Neuronal stem cell (in vitro differentiated cells): Measurements from ENCODE around the gene GLT1D1.

Source experiments
- DNase-seq: peaks from one replicate; pipeline ENCODE4 v3.0.0-alpha.2; 2013; ENCODE audit warnings: low spot score
- H2AFZ ChIP-seq: one replicate; pipeline ENCODE4 v1.6.1; 2013; ENCODE audit warnings: mild to moderate bottlenecking, low read length, inconsistent platforms
- H2AK5ac ChIP-seq: 2 replicates; pipeline ENCODE4 v1.6.1; 2013; ENCODE audit warnings: low read depth, mild to moderate bottlenecking, inconsistent platforms, low read length, moderate library complexity, mixed read lengths
- H2BK120ac ChIP-seq: 2 replicates; pipeline ENCODE4 v1.6.1; 2013; ENCODE audit warnings: low read depth, mild to moderate bottlenecking, inconsistent platforms, low read length, moderate library complexity, mixed read lengths
- H2BK12ac ChIP-seq: one replicate; pipeline ENCODE4 v1.6.1; 2013; ENCODE audit warnings: low read length, inconsistent platforms
- H2BK15ac ChIP-seq: 2 replicates; pipeline ENCODE4 v1.6.1; 2013; ENCODE audit warnings: mild to moderate bottlenecking, low read length, inconsistent platforms, mixed read lengths
- H2BK5ac ChIP-seq: one replicate; pipeline ENCODE4 v1.6.1; 2013; ENCODE audit warnings: inconsistent platforms, mild to moderate bottlenecking, low read length, moderate library complexity
- H3K14ac ChIP-seq: one replicate; pipeline ENCODE4 v1.6.1; 2013; ENCODE audit warnings: low read length, inconsistent platforms
- H3K18ac ChIP-seq: 2 replicates; pipeline ENCODE4 v1.6.1; 2013; ENCODE audit warnings: low read length, inconsistent platforms
- H3K23ac ChIP-seq: 2 replicates; pipeline ENCODE4 v1.6.1; 2013; ENCODE audit warnings: low read depth, mild to moderate bottlenecking, mixed read lengths, low read length, inconsistent platforms; ENCODE audit not compliant: poor library complexity
- H3K27ac ChIP-seq: replicated peaks from 3 replicates; pipeline ENCODE4 v1.5.1; 2013; ENCODE audit warnings: low read length, inconsistent platforms
- H3K27me3 ChIP-seq, 3 experiments: 2 replicates each; pipeline ENCODE4 v1.6.1; 2013; ENCODE audit warnings: low read length in 3 of 3, mild to moderate bottlenecking in 2 of 3, inconsistent platforms in 1 of 3, low read depth in 1 of 3, mixed read lengths in 1 of 3, moderate library complexity in 1 of 3; ENCODE audit not compliant: control insufficient read depth in 3 of 3, insufficient read depth in 3 of 3
- H3K36me3 ChIP-seq, 2 donors: replicated peaks in 1 of 2; 2 replicates each; pipeline ENCODE4 v1.6.1; 2013; ENCODE audit warnings: low read length in 2 of 2; ENCODE audit not compliant: control insufficient read depth in 2 of 2, insufficient read depth in 2 of 2
- H3K4ac ChIP-seq: 2 replicates; pipeline ENCODE4 v1.6.1; 2013; ENCODE audit warnings: inconsistent platforms, mild to moderate bottlenecking, low read length, moderate library complexity
- H3K4me1 ChIP-seq, 2 donors: 1 replicate in 1 of 2; 2 replicates in 1 of 2; pipeline ENCODE4 v1.6.1; 2013; ENCODE audit warnings: low read length in 2 of 2, low read depth in 1 of 2; ENCODE audit not compliant: control insufficient read depth in 2 of 2, insufficient read depth in 1 of 2
- H3K4me2 ChIP-seq: one replicate; pipeline ENCODE4 v1.6.1; 2013; ENCODE audit warnings: mild to moderate bottlenecking, low read length, inconsistent platforms; ENCODE audit not compliant: insufficient read depth, poor library complexity, severe bottlenecking
- H3K4me3 ChIP-seq, 2 donors: 2 replicates each; pipeline ENCODE4 v1.5.1; 2013; ENCODE audit warnings: low read length in 2 of 2, mild to moderate bottlenecking in 2 of 2, inconsistent platforms in 1 of 2, moderate library complexity in 1 of 2
- H3K79me1 ChIP-seq: one replicate; pipeline ENCODE4 v1.6.1; 2013; ENCODE audit warnings: low read depth, mild to moderate bottlenecking, inconsistent platforms, low read length, moderate library complexity
- H3K9ac ChIP-seq: one replicate; pipeline ENCODE4 v1.6.1; 2013; ENCODE audit warnings: mild to moderate bottlenecking, low read depth, low read length, inconsistent platforms; ENCODE audit not compliant: poor library complexity
- H3K9me3 ChIP-seq, 2 donors: replicated peaks in 1 of 2; 2 replicates each; pipeline versions ENCODE3 to v1.6.1; 2013; ENCODE audit warnings: low read length in 2 of 2, mild to moderate bottlenecking in 2 of 2, inconsistent platforms in 1 of 2, low read depth in 1 of 2, mixed read lengths in 1 of 2, moderate library complexity in 1 of 2; ENCODE audit not compliant: control insufficient read depth in 2 of 2, insufficient read depth in 1 of 2
- H4K8ac ChIP-seq: one replicate; pipeline ENCODE4 v1.6.1; 2013; ENCODE audit warnings: low read depth, mild to moderate bottlenecking, inconsistent platforms, low read length, moderate library complexity
- H4K91ac ChIP-seq: one replicate; pipeline ENCODE4 v1.6.1; 2013; ENCODE audit warnings: low read length, low read depth, mild to moderate bottlenecking, inconsistent platforms; ENCODE audit not compliant: poor library complexity
- WGBS, 2 donors: extraction: QIAGEN DNeasy Blood & Tissue Kit; methylation state at CpG; one replicate each; pipeline ENCODE4 v1.1.7; 2013; ENCODE audit warnings: missing lambda C conversion rate in 2 of 2, mixed read lengths in 1 of 2; ENCODE audit not compliant: insufficient read length in 2 of 2, insufficient replicate concordance in 1 of 2; ENCODE audit errors: extremely low coverage in 2 of 2; 5-methylcytosine and 5-hydroxymethylcytosine counted together

Gene GLT1D1

GRCh38 chr12:128982933-128983332 is 129.7 kb downstream of the GLT1D1 start:
- Histone ChIP-seq H2AFZ (no peak overlapping the region), H3K9me3 (no peaks in the 10 kb centered on the region), H2BK15ac (no peak overlapping the region), H3K23ac (no peak overlapping the region), H3K27ac (no peak overlapping the region), H2BK5ac (no peak overlapping the region), H3K9ac (no peak overlapping the region), H3K4me1 (peaks cover 3 to 11% of the 10 kb centered on the region in 2 donors), H4K8ac (no peak overlapping the region), H3K27me3 (no peaks in the 10 kb centered on the region), H3K14ac (no peak overlapping the region), H3K18ac (no peak overlapping the region), H2BK12ac (no peak overlapping the region), H4K91ac (no peak overlapping the region), H3K36me3 (no peaks in the 10 kb centered on the region), H2AK5ac (no peak overlapping the region), H3K79me1 (no peaks in the 10 kb centered on the region), H3K4me2 (no peak overlapping the region), H3K4me3 (no peak overlapping the region), H3K4ac (no peak overlapping the region), H2BK120ac (no peak overlapping the region)
- no peak for DNase-seq
- no CpG with 5 or more reads among the region's 9 CpGs for WGBS, 2 donors

DNA sequence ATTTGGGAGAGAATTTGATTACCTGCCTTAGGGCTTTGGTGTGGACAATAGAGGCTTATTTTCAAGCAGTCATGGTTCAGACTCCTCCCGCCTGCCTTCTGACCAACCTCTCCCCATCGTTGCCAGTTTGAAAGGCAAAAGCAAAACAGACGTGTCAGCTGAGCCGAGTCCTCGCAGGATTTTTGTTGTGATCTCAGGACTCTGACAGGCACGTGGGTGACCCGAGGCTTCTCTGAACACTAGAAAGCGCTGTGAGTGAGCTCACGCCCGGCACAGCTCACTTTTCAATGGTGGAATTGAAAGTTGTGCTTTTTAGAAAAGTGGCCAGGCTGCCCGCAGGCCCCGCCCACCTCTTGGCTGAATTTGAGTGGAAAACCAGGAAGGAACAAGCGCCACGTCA is 130.1 kb downstream of the GLT1D1 start:
- Histone ChIP-seq H2BK15ac (no peak overlapping the region), H3K18ac (no peak overlapping the region), H3K9me3 (no peaks in the 10 kb centered on the region), H4K91ac (no peak overlapping the region), H3K27ac (no peak overlapping the region), H3K27me3 (no peaks in the 10 kb centered on the region), H2BK120ac (no peak overlapping the region), H4K8ac (no peak overlapping the region), H3K79me1 (no peaks in the 10 kb centered on the region), H2BK5ac (no peak overlapping the region), H3K36me3 (no peaks in the 10 kb centered on the region), H3K4me3 (no peak overlapping the region), H3K23ac (no peak overlapping the region), H3K4me2 (no peak overlapping the region), H2BK12ac (no peak overlapping the region), H3K9ac (no peak overlapping the region), H3K4me1 (peaks cover 3 to 11% of the 10 kb centered on the region in 2 donors), H2AK5ac (no peak overlapping the region), H3K14ac (no peak overlapping the region), H3K4ac (no peak overlapping the region), H2AFZ (no peak overlapping the region)
- no CpG with 5 or more reads among the region's 14 CpGs for WGBS, 2 donors
- DNase-seq = no peak

DNA sequence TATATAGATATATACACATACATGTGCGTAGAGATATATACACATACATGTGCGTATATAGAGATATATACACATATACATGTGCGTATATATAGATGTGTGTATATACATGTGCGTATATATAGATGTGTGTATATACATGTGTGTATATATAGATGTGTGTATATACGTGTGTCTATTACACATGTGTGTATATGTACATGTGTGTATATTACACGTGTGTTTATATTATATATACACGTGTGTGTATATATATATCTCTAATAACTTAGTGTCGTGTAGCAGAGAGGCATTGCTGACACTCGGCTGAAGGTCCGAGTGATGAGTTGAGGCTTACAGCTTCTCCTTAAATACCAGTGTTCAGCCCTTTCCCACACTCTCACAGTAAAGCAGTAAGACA is 133.7 kb downstream of the GLT1D1 start:
- no peak overlapping the region for H3K23ac ChIP-seq
- no peak overlapping the region for H3K18ac ChIP-seq
- H3K4me2 ChIP-seq = no peak overlapping the region
- H3K36me3 ChIP-seq = no peaks in the 10 kb centered on the region
- no peak overlapping the region for H2BK120ac ChIP-seq
- no peak overlapping the region for H3K27ac ChIP-seq
- DNase-seq = no peak
- no peak overlapping the region for H2BK5ac ChIP-seq
- peaks cover 0 to 7% of the 10 kb centered on the region in 2 donors for H3K4me1 ChIP-seq
- H3K9ac ChIP-seq = no peak overlapping the region
- no peak overlapping the region for H4K91ac ChIP-seq
- peaks cover 0 to 4% of the 10 kb centered on the region in 2 donors for H3K9me3 ChIP-seq
- H3K4me3 ChIP-seq = no peak overlapping the region
- no peaks in the 10 kb centered on the region for H3K27me3 ChIP-seq
- H2BK12ac ChIP-seq = no peak overlapping the region
- no peak overlapping the region for H2AK5ac ChIP-seq
- no peak overlapping the region for H2AFZ ChIP-seq
- no peak overlapping the region for H4K8ac ChIP-seq
- no peaks in the 10 kb centered on the region for H3K79me1 ChIP-seq
- H3K14ac ChIP-seq = no peak overlapping the region
- no CpG with 5 or more reads among the region's 10 CpGs for WGBS, 2 donors
- H3K4ac ChIP-seq = no peak overlapping the region
- no peak overlapping the region for H2BK15ac ChIP-seq

DNA sequence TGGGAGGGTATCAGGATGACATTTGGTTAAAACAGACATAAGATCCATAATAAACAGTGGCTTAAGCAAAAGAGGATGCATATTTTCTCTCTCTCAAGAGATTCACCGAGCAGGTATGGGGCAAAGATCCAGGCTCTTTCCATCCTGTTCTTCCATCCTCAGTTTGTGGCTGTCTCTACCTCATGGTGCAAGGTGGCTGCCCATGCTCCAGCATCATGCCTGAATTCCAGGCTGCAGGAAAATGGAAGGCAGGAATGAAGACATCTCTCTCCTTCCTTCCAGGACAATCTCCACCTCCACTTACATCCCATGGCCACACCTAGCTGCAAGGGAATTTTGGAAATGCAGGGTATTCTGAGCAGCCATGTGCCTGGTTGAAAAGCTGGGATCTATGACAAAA is 136.0 kb downstream of the GLT1D1 start:
- H3K4me2 ChIP-seq = no peak overlapping the region

More for the DNA sequence above, 136.0 kb downstream of the GLT1D1 start:
- H3K4me1 ChIP-seq = peaks cover 0 to 5% of the 10 kb centered on the region in 2 donors
- no peak overlapping the region for H2BK12ac ChIP-seq
- H3K79me1 ChIP-seq = no peaks in the 10 kb centered on the region
- no peak overlapping the region for H3K18ac ChIP-seq
- peaks cover 0 to 4% of the 10 kb centered on the region in 2 donors for H3K9me3 ChIP-seq
- no peak overlapping the region for H4K8ac ChIP-seq
- no peak overlapping the region for H3K27ac ChIP-seq
- no peak overlapping the region for H3K4ac ChIP-seq
- no peak for DNase-seq
- H3K9ac ChIP-seq = no peak overlapping the region
- H3K4me3 ChIP-seq = no peak overlapping the region
- no peak overlapping the region for H4K91ac ChIP-seq
- H3K27me3 ChIP-seq = no peaks in the 10 kb centered on the region
- no peak overlapping the region for H2BK5ac ChIP-seq
- no peak overlapping the region for H2BK120ac ChIP-seq
- no peak overlapping the region for H3K23ac ChIP-seq
- WGBS, 2 donors = no CpG with 5 or more reads among the region's 1 CpG
- no peak overlapping the region for H2AK5ac ChIP-seq
- H2AFZ ChIP-seq = no peak overlapping the region
- H2BK15ac ChIP-seq = no peak overlapping the region
- H3K36me3 ChIP-seq = no peaks in the 10 kb centered on the region
- H3K14ac ChIP-seq = no peak overlapping the region
